ENCODE results near the gene SCN3A. TPM values are rescaled to one million over a fixed set of nuclear protein-coding genes. Genes with fewer than 3 reads are reported as not detected.

The SCN3A gene
- total and polyA plus RNA-seq, 9 of the 15 experiments (the other 6 are each of a cell fraction or from before 2014, with no cell fraction given): not detected

GRCh38 chr2:165157160-165157559 lies 46.7 kb downstream of the SCN3A start (continued):
- TF ChIP-seq CTCFL (IDR thresholded peaks at IDR 0.05; ENCODE audit: borderline replicate concordance, insufficient read depth, low read depth, low read length, poor library complexity, severe bottlenecking) (no peak), ZNF778 (CRISPR knock-in tag; IDR thresholded peaks at IDR 0.05) (no peak), RCOR1 (IDR thresholded peaks at IDR 0.05; ENCODE audit: borderline replicate concordance in 1 of 2, low read depth in 2 of 2, low read length in 2 of 2) (no peak), KAT7 (CRISPR knock-in tag; IDR thresholded peaks at IDR 0.05; ENCODE audit: borderline replicate concordance) (no peak), CBX5 (IDR thresholded peaks at IDR 0.05; ENCODE audit: borderline replicate concordance, low read depth) (no peak), ZNF311 (CRISPR knock-in tag; IDR thresholded peaks at IDR 0.05) (no peak), ZNF668 (CRISPR knock-in tag; IDR thresholded peaks at IDR 0.05) (no peak), PRDM10 (IDR thresholded peaks at IDR 0.05; ENCODE audit: partially characterized antibody) (no peak), HMG20A (CRISPR knock-in tag; conservative IDR thresholded peaks at IDR 0.05) (no peak), MNT (conservative IDR thresholded peaks at IDR 0.05) (no peak), KAT2B (IDR thresholded peaks at IDR 0.05; ENCODE audit: low read depth, low read length) (no peak)
